HG02852 (cell line): ENCODE measurements around the gene LUC7L3.
"Not testable (repeated sequence)": the region's sequence is repeated elsewhere in the genome, so short reads cannot be mapped to it uniquely, and the experiment has no call there.

Experiments
- ATAC-seq: cut with Tn5 transposase; IDR thresholded peaks from one replicate; pipeline ENCODE4 v1.9.1; 2021; ENCODE audit warnings: mild to moderate bottlenecking, moderate library complexity; ENCODE audit not compliant: unreplicated experiment

Gene LUC7L3

DNA sequence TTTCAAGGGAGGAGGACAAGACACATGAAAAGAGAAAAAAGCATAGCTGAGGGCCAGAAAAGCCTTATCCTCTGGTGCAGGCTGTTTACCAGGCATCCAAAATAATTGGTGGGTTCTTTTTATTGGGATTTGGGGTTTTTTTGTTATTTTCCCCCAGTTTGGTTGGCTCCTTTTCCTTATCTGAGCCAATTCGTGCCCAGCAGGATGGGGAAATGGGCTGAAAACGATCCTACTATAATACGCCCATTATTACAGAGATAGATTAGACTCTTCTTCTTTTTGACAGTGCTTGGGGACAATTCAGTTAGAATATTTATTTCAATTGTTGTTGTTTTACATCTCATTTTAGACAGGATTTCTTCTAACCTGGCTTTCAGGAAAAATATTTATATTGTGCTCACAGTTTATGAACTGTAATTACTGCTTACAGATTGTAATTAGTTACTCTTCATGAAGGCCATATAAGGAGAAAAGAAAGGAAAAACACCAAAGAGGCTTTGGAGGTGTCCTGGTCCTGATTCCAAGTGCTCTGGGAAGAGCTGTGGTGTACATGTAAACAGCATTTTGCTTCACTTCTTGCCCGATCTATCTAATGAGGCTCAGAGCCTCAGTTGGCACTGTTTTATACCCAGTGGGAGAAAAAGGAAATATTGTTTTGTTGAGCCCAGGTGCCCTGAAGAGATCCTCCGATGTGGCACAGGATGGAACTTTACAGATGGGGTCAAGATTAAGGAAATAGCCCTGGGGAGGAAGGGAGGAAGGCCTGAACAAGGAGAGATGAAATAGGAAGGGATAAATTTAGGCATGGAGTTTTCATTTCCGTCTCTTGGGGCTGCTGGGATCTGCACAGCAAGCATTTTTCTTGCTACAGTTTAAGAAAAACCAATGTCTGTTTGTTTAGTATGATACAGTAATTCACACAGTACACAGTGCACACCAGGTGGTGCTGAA, 11.1 kb upstream of the LUC7L3 start:
- no peak for ATAC-seq

DNA sequence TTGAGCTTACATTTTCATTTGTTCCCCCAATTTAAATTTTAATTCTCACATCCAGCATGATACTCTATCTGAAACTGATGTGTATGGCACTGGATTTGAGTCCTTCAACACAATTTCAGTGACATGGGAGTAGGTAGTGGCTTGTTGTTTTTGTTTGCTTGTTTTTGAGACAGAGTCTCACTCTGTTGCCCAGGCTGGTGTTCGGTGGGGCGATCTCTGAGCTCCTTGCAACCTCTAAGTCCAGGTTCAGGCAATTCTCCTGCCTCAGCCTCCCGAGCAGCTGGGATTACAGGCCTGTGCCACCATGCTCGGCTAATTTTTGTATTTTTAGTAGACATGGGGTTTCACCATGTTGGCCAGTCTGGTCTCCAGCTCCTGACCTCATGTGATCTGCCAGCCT, 10.3 kb upstream of the LUC7L3 start:
- not testable (repeated sequence) for ATAC-seq

DNA sequence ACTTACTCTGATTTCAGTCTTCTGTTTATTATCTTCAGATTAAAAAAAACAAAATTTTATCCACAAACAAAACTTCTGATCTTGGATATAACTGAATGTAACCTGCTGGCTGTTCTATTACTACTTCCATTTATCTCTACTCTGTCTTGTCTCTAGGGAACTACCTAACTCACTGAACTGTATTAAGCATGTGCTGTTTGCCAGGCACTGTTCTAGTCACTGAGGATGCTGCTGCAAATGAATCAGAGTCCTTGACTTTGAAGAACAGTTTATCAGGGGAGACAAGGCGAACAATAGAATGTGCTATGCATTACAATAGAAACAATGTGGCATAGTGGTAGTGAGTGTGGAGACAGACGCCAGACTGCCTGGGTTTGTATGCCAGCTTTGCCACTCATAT, 9.4 kb upstream of the LUC7L3 start:
- no peak for ATAC-seq

DNA sequence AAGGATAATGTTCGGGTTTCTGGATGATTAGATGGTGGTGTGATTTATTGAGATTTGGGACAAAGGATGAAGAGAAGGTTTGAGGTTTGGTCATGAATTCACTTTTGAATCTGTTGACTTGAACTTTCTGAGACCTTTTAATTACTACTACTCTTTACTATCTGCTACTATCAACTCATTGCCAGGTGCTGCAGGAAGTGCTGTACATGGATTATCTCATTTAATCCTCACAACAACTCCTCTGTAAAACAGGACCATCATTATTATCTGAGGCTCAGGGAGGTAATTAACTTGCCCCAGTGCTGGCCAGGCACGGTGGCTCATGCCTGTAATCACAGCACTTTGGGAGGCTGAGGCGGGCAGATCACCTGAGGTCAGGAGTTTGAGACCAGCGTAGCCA, 8.8 kb upstream of the LUC7L3 start:
- no peak for ATAC-seq

DNA sequence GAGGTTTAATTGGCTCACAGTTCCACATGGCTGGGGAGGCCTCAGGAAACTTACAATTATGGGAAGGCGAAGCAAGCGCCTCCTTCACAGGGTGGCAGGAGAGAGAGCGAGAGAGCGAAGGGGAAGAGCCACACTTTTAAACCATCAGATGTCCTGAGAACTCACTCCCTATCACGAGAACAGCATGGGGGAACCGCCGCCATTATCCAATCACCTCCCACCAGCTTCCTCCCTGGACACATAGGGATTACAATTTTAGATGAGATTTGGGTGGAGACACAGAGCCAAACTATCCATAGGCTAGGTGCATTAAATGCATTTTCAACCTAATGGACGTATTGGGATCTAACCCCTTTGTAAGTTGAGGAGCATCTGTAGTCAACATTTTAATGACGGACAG, 6.8 kb upstream of the LUC7L3 start:
- no peak for ATAC-seq

DNA sequence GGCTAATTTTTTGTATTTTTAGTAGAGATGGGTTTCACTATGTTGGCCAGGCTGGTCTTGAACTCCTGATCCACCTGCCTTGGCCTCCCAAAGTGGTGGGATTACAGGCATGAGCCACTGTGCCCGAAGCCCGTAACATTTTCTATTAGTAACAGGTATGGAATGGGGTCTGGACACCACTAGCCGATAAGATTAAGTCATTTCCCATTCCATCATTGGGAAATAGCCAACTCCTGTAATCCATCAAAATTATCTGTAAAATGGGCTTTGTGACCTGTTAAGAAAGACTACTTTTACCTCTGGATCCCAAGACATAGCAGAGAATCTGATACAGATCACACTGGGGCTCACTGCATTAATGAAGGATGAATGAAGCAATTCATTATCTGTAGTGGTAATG, 3.9 kb upstream of the LUC7L3 start:
- no peak for ATAC-seq

DNA sequence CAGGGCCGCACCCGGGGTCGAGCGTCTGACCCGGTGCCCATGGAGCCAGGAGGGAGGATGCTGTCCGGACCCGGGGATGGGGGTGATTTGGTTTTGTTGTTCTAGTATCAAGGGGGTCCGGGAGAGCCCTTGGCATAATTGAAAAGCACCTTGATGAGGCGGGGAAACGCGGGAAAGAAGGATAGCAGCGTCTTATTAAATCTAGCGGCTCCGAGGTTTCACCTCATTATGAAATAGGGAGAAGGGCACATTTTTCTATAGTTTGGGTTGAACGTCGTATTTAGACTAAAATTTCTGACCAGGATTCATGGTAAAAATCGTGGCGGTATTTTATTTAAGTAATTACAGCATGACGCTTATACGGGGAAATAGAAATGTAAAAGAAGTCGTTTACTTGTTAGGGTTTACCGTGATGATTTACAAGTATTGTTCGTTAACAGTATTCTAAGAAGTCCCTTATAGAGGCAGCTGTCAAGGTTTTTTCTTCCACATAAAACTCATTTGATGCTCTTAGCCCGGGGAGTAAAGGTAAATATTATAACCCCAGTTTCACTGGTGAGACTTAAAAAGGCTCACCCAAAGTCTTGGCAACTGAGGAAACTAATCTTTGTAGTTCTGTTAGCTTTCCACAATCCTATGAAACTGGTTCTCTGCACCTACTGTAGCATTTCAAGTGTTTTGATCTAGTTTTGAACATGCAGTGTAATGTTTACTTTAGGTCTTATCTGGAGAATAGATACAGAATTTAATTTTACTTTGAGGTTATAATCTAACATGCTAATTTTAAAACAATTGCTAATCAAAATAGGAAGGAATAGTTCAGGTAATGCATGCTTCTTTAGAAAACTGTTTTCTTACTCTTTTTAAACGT, 756 bp downstream of the LUC7L3 start:
- ATAC-seq = no peak

DNA sequence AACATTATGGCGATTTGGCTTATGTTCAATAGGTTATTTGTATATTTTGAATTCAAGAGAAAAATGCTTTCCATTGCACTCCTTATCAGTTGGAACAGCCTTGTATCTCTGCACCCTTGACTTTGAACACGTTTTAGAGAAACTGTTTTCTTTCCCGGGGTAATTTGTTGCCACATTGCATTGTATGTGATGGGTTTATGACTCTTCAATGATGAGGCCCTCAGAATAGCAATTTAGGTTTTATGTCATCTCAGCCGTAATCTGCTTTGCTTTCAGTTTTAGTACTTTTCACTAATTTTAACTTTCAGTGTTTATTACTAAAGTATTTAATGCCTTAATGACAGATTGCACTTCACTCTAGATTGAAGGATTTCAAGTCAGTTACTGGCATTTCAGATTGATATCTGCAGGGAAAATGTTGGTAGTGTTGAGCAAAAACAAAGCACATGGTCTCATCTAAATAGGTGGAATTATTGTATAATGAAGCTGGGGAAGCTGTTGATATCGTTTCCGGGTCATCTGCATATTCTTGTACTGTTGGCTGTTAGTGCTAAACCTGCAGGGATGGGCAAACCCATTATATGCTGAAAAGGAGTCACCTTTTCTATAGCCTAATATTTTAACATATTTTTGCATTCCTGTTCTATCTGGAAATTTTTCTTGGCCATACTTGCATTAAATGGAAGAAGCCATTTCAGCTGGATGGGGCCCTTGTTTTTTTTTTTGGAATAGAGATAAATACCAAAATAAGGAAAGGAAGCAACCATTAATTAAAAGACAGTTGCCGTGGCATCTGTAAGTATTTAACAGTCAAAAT, 2.0 kb downstream of the LUC7L3 start:
- no peak for ATAC-seq

DNA sequence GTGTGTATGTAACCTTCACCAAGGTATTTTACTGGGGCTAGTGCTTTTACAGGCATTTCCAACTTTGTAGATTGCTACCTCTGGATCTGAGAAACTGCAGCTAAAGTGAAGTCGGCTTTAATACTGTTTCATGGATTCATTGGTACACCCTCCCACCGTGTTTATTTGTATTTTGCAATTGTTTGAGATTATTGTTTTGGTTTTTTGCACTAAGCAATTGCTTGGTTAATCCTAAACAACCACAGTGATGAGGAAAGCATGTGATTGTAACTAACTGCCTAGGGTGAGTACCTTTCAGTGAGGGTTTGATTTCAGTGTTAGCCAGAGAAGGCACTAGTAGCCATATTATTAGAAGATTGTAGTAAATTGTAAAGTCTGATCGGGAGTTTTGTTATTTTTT, 3.3 kb downstream of the LUC7L3 start:
- ATAC-seq = no peak

DNA sequence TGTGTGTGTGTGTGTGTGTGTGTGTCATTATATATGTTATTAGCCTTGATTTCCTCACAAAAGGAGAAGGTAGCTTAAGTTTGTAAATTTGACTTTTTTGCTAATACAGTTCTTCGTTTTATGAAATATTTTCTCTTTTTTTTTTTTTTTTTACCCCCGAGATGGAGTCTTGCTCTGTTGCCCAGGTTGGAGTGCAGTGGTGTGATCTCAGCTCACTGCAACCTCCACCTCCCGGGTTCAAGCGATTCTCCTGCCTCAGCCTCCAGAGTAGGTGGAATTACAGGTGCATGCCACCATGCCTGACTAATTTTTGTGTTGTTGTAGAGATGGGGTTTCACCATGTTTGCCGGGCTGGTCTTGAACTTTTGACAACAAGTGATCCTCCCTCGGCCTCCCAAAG, 5.2 kb downstream of the LUC7L3 start:
- ATAC-seq = not testable (repeated sequence)

DNA sequence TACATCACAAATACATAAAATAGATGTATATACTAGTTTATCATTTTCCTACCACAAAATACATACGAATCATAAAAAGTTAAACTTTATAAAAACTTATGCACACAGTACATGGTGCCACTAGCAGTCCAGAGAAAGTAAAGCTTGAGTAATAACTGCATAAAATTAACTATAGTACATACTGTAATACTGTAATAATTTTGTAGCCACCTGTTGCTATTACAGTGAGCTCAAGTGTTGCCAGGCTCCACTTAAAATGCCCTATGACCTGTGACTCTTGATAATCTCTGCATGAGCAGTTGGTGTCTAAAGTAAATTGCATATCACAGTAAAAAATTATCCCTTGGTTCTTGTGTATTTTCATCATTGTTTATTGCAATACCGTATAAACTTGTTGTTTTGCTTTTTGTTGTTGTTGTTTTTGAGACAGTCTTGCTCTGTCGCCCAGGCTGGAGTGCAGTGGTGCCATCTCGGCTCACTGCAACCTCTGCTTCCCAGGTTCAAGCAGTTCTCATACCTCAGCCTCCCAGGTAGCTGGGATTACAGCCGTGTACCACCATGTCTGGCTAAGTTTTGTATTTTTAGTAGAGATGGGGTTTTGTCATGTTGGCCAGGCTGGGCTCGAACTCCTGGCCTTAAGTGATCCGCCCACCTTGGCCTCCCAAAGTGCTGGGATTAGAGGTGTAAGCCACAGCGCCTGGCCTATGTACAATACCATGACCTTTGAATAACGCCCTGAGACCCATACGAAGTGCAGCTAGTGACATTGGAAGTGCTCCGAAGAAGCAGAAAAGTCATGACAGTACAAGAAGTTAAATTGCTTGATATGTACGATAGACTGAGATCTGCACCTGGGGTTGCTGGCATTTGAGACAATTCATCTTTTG, 6.6 kb downstream of the LUC7L3 start:
- ATAC-seq = no peak

DNA sequence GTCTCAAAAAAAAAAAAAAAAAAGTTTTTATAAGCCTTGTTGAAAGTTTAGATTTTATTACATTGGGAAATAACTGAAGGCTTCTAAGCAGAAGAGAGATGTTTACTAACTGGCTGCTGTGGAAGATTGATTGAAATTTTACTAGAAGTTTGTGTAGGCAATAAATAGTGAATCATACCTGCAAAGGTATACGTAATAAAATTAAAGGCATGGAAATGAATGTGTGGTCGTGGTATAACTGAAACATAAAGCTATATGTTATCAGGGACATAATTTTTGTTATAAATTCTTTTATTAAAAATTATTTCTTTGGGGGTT, 8.7 kb downstream of the LUC7L3 start:
- no peak for ATAC-seq

DNA sequence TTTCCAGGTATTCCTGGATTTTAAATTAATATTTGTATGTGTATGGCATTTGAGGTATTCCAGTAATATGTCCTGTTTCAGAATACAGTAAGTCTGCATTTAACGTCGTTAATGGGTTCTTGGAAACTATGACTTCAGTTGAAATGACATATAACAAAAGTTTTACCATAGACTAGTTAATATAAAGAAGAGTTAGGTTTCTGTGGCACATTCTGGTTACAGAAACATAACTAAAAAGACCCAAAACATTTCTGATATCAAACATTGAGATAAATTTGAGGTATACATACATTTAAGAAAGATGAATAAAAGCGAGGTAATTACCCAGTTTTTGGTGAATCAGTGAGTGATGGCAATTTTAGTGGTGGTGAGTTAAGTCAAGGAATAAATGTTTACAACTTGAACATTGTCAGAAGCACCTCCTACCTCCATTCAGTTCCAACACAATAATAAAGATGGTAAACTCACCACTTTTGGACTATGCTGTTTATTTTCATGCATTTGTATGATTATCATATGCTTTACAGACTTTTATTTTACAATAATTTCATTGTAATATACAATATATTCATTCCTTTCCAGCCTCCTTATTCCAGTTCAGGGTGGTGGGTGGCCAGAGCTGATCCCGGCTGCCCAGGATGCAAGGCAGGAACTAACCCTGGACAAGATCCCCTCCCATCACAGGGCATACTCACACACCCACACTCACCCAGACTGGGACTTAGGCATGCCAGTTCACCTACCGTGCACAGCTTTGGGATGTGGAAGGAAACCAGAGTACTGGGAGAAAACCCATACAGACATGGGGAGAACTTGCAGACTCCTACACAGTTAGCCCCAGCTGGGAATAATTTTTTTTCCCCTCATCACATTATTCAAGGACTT, 9.7 kb downstream of the LUC7L3 start:
- no peak for ATAC-seq

DNA sequence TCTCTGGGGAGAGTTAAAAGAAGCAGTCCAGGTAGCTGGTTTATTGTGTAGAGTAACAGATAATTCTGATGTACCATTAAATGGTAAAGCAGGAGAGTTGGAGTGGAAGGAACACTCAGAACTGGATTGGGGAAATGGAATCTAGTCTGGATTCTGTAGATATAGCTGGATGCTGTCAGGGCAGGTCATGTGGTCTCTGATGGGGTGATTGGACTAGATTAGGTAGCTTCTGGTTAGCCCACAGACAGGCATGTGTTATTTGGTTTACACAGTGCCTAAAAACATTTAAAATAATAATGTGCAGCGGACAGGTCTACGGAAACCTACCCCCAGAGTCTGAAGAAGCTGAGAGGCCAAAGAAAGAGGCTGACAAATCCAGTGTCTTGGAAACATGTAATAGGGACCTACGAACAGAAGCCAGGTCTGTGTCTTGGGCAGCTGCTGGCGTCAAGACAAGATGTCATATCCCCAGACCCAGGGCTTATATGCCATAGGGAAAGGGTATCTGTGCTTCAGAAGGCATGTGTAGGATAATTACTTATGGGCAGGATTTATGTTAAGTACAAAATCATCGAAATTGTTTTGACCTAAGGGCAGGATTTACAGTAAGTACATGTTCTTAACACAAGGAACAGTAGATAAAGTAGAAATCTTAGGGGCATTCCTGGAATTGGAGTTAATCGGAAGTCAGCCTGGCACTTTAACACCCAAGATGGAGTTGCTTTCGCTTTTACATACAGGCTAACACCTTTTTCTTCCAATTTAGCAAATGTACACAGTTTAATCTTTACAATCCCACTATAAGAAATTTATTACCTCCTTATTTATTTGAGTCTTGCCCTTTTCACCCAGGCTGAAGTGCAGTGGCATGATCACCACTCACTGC, 12.4 kb downstream of the LUC7L3 start:
- no peak for ATAC-seq

DNA sequence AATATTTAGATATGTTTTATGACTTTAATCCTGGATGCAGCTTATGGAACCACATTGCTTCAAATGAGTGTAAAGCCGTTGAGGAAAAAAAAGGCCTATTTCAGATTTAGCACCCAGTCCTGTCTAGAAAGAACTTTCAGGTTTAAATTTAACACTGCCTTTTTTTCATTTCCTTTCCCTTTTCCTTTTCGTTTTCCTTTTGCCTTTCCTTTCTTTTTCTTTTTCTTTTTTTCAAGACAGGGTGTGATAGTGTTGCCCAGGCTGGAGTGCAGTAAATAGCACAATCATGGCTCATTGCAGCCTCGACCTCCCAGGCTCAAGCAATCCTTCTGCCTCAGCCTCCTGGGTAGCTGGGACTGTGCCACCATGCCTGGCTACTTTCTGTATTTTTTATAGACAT, 15.9 kb downstream of the LUC7L3 start:
- no peak for ATAC-seq

DNA sequence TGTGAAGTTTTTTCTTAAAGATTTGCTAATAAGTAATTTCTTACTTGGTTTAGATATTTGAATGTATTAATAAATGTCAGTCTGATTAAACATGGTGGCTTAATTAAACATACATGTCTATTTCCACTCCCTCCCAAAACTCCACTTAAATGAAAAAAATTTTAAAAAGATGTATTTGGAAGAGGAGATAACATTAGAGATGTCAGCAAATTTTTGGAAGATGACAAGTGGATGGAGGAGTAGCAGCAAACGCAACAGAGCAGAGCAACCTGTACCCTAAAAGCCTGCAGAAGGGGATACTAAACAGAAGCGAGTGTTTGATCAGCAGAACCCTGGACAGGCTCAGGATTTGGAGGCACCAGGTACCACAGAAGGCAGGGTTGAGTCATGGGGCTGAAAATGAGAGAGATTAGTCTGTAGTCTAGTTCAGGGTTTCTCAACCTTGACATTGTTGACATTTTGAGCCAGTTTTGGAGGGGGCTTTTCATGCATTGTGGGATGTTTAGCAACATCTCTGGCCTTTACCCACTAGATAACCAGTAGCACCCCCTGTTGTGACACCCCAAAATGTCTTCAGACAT, 17.8 kb downstream of the LUC7L3 start:
- ATAC-seq = no peak

DNA sequence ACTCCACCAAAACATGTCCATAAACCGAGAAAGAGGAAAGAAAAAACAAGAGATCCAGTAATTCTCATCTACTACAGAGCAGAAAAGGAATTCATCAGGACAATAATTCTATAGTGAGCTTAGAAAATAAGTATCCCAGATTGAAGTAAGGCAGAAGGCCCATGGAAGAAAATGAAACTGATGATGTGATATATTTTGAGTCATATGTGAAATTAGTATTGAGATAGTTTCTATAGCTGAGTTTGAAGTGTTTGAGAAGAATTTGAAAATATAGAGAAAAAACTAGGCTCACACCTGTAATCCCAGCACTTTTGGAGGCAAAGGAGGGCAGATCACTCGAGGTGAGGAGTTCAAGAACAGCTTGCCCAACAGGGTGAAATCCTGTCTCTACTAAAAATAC, 19.7 kb downstream of the LUC7L3 start:
- ATAC-seq = no peak

DNA sequence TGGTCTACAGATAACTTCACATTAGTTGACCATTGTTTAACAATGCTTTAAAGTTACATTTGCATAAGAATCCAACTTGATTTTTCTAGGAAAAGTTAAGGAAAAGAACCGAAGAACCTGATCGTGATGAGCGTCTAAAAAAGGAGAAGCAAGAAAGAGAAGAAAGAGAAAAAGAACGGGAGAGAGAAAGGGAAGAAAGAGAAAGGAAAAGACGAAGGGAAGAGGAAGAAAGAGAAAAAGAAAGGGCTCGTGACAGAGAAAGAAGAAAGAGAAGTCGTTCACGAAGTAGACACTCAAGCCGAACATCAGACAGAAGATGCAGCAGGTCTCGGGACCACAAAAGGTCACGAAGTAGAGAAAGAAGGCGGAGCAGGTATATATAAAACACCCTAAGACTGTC, 26.2 kb downstream of the LUC7L3 start:
- ATAC-seq = no peak
